GM12872 (cell line): ENCODE data around the gene CCSER1.

ENCODE experiments used
- CTCF ChIP-seq: IDR thresholded peaks from 3 replicates; pipeline ENCODE4 v1.5.1; 2011; ENCODE audit warnings: low read depth, mild to moderate bottlenecking, low read length, moderate library complexity; ENCODE audit not compliant: insufficient read depth

Gene CCSER1

GRCh38 chr4:90544532-90545045 lies 417.4 kb downstream of the CCSER1 start:
- no peak for TF ChIP-seq CTCF

- TF ChIP-seq CTCF, result no peak
These were observed 418.2 kb downstream of the CCSER1 start for GRCh38 chr4:90545380-90545779.

GRCh38 chr4:90546114-90546513 lies 418.9 kb downstream of the CCSER1 start:
- no peak for TF ChIP-seq CTCF

GRCh38 chr4:90570615-90571014 lies 443.4 kb downstream of the CCSER1 start:
- TF ChIP-seq CTCF, result no peak

DNA sequence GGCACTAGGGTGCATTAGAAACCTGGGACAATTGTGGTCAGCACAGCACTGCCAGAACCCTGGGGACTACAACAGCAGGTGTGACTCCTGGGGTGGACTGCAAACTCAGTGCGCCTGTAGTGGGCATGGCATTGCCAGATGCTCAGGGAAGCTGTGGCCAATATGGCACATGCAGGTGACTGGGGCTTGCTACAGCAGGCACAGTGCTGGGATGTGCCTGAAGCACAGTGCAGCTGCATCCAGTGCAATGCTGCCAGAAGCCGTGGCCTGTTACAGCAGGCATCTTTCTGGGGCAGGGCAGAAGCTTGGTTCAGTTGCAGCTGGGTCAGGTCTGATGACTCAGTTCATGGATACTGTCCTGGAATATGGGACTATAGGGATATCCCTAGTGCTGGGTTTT lies 445.8 kb downstream of the CCSER1 start:
- no peak for TF ChIP-seq CTCF

DNA sequence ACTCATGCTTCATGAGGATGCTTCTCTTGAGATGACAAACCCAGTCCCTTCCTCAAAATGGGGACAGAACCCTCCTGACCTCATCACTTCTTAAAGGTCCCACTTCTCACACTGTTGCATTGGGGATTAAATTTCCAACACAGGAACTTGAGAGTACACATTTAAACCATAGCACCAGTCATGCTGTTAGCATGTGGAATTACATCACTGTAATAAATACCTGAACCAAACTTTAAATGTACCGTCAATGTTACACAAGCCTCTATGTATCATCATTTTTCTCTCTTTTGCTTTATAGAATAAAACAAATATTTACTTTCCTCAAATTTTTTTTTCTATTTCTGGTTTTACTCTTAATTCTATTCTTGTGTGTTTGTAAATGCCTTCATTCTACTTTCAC lies 448.2 kb downstream of the CCSER1 start:
- TF ChIP-seq CTCF, result no peak

DNA sequence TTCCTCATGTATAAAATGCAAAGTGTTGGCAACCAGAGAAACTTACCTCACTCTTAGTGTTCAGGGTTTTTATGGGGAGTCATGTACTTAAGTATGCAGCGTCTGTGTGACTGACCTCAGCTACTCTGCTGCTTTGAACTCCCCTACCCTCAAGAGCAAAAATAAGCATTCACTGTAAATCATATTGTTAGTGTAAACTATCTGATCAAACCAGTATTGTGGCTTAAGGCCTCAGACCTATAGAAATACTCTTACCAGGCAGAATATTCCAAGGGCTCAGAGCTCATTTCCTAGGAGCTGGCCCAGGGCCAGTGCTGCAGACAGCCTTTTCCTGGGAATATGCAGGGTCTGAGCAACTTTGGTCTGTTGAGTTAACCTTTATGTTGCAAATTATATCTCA lies 453.1 kb downstream of the CCSER1 start:
- no peak for TF ChIP-seq CTCF

DNA sequence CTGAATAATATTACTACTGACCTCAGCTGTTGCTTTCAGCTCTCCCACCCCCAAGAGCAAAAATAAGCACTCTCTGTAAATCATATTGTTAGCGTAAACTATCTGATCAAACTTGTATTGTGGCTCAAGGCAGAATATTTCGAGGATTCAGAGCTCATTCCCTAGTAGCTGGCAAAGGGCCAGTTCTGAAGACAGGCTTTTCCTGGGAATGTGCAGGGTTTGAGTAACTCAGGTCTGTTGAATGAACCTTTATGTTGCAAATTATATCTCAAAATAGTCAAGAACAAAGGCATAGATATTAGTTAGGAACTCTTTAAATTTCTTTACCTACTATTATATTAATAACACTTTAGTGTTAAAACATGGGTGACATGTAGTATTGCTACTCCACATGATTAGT lies 454.9 kb downstream of the CCSER1 start:
- no peak for TF ChIP-seq CTCF
